HEK293 (cell line): ENCODE measurements around the gene CACHD1.

Experiments used
- ATF2 ChIP-seq: fragments of 450-650 bp; formaldehyde crosslinking; IDR thresholded peaks from 2 replicates; pipeline ENCODE4 v1.5.1; 2016; ENCODE audit warnings: missing biosample characterization, missing genetic modification characterization, low read depth
- CTCF ChIP-seq: fragments of 450-650 bp; formaldehyde crosslinking; IDR thresholded peaks from 2 replicates; pipeline ENCODE4 v1.5.1; 2016; ENCODE audit warnings: missing biosample characterization, missing genetic modification characterization
- KLF16 ChIP-seq: fragments of 450-650 bp; formaldehyde crosslinking; IDR thresholded peaks from 2 replicates; pipeline ENCODE4 v1.5.1; 2017; ENCODE audit warnings: missing biosample characterization, missing genetic modification characterization
- KLF17 ChIP-seq: fragments of 450-650 bp; formaldehyde crosslinking; IDR thresholded peaks from 2 replicates; pipeline ENCODE4 v1.5.1; 2016; ENCODE audit warnings: missing biosample characterization, missing genetic modification characterization
- REST ChIP-seq: fragments of 450-650 bp; formaldehyde crosslinking; IDR thresholded peaks from 2 replicates; pipeline ENCODE4 v1.5.1; 2016; ENCODE audit warnings: missing biosample characterization, missing genetic modification characterization
- WT1 ChIP-seq: fragments of 450-650 bp; formaldehyde crosslinking; IDR thresholded peaks from 2 replicates; pipeline ENCODE4 v1.5.1; 2016; ENCODE audit warnings: missing biosample characterization, missing genetic modification characterization
- ZBTB26 ChIP-seq: fragments of 450-650 bp; formaldehyde crosslinking; optimal IDR thresholded peaks from 2 replicates; pipeline ENCODE3; 2016; ENCODE audit warnings: missing biosample characterization, mild to moderate bottlenecking, missing genetic modification characterization
- ZNF785 ChIP-seq: fragments of 450-650 bp; formaldehyde crosslinking; IDR thresholded peaks from 2 replicates; pipeline ENCODE4 v1.5.1; 2016; ENCODE audit warnings: missing biosample characterization, missing genetic modification characterization

GRCh38 chr1:64584479-64584878 is 114.5 kb downstream of the CACHD1 start:
- no peak for TF ChIP-seq ZNF785 (tag by site-specific recombination)
- TF ChIP-seq CTCF (tag by site-specific recombination), result no peak
- no peak for TF ChIP-seq REST
- no peak for TF ChIP-seq ATF2
- TF ChIP-seq ZBTB26, result no peak
- TF ChIP-seq KLF16 (tag by site-specific recombination), result no peak
- no peak for TF ChIP-seq KLF17 (tag by site-specific recombination)
- no peak for TF ChIP-seq WT1 (tag by site-specific recombination)
